HCT116 (cell line): Measurements from ENCODE around the gene FBXO8. TPM values are rescaled to one million over a fixed set of nuclear protein-coding genes. Genes with fewer than 3 reads are reported as not detected.

Experiments
- ATAC-seq: fragments of 200-7000 bp; cut with Tn5 transposase; 2 replicates; pipeline ENCODE4 v1.9.1; 2020; ENCODE audit warnings: mild to moderate bottlenecking, moderate library complexity
- BruUV-seq: library from RNA; stranded (reverse); fragments of 400-500 nt; replicated peaks from 2 replicates; lab custom pipeline; 2021; lab: Mats Ljungman, UMichigan
- CTCF ChIA-PET: fragments of 300-600 bp; sonication (Branson Sonifier 250); formaldehyde crosslinking; loops from one replicate; lab custom pipeline; 2021; ENCODE audit warnings: antibody characterized with exemption; lab: Charles Lee
- POLR2A ChIA-PET: fragments of 300-600, 350-600 bp; sonication (Branson Sonifier 250); formaldehyde crosslinking; loops from one replicate; lab custom pipeline; 2021; ENCODE audit warnings: antibody characterized with exemption; lab: Charles Lee
- RAD21 ChIA-PET, 2 experiments: fragments of 300-600 bp; sonication (Branson Sonifier 250); formaldehyde crosslinking; loops; one replicate each; lab custom pipeline; 2023; ENCODE audit warnings: low total read pairs in 2 of 2; ENCODE audit not compliant: uncharacterized antibody in 2 of 2, unreplicated experiment in 2 of 2, low non-redundant PET in 1 of 2; lab: Charles Lee
- DNase-seq: peaks from one replicate; pipeline ENCODE4 v3.0.0-alpha.2; 2010; ENCODE audit warnings: low read depth, low spot score
- H2AFZ ChIP-seq: fragments of 200-600 bp; shearing (Covaris generic), sonication (generic); 2 replicates; pipeline ENCODE4 v1.6.1; 2017; ENCODE audit warnings: low read depth, mixed run types, mixed read lengths, antibody characterized with exemption, low read length; ENCODE audit not compliant: poor library complexity, severe bottlenecking
- H3K27ac ChIP-seq: 2 replicates; pipeline ENCODE4 v1.5.1; 2012; ENCODE audit warnings: low read depth, low read length
- H3K27me3 ChIP-seq: fragments of 200-600 bp; sonication (generic); 2 replicates; pipeline ENCODE4 v1.6.1; 2016; ENCODE audit warnings: mixed run types, low read length, mixed read lengths; ENCODE audit not compliant: insufficient read depth
- H3K36me3 ChIP-seq, 2 experiments: fragments of 200-500 bp in 1 of 2; fragments of 200-600 bp in 1 of 2; sonication (Bioruptor generic) in 1 of 2; sonication (generic) in 1 of 2; 2 replicates each; pipeline versions ENCODE4 v1.5.1 to v1.6.1; 2014 to 2016; ENCODE audit warnings: low read length in 2 of 2, inconsistent platforms in 1 of 2, mixed read lengths in 1 of 2, mixed run types in 1 of 2; ENCODE audit not compliant: insufficient read depth in 2 of 2, control insufficient read depth in 1 of 2
- H3K4me1 ChIP-seq, 2 experiments: fragments of 200-600 bp in 1 of 2; sonication (generic) in 1 of 2; 2 replicates each; pipeline versions ENCODE4 v1.5.1 to v1.6.1; 2012 to 2017; ENCODE audit warnings: low read length in 2 of 2, inconsistent platforms in 1 of 2, mild to moderate bottlenecking in 1 of 2, mixed read lengths in 1 of 2, mixed run types in 1 of 2, moderate library complexity in 1 of 2; ENCODE audit not compliant: insufficient read depth in 2 of 2, control insufficient read depth in 1 of 2
- H3K4me2 ChIP-seq: fragments of 200-600 bp; sonication (generic); 2 replicates; pipeline ENCODE4 v1.6.1; 2017; ENCODE audit warnings: mixed run types, low read length, mixed read lengths
- H3K4me3 ChIP-seq, 2 experiments: fragments of 200-600 bp in 1 of 2; sonication (generic) in 1 of 2; replicated peaks in 1 of 2; 2 replicates each; pipeline ENCODE4 v1.5.1; 2011 to 2016; ENCODE audit warnings: low read length in 2 of 2, control low read depth in 1 of 2, low read depth in 1 of 2, mild to moderate bottlenecking in 1 of 2, mixed read lengths in 1 of 2, mixed run types in 1 of 2
- H3K79me2 ChIP-seq: fragments of 200-600 bp; sonication (generic); 2 replicates; pipeline ENCODE4 v1.6.1; 2017; ENCODE audit warnings: mild to moderate bottlenecking, mixed run types, low read length, moderate library complexity, mixed read lengths; ENCODE audit not compliant: insufficient read depth
- H3K9ac ChIP-seq: fragments of 200-600 bp; sonication (generic); 2 replicates; pipeline ENCODE4 v1.6.1; 2016; ENCODE audit warnings: low read length, mixed read lengths
- H3K9me2 ChIP-seq: fragments of 200-600 bp; sonication (generic), shearing (Covaris generic); 2 replicates; pipeline ENCODE4 v1.6.1; 2017; ENCODE audit warnings: mixed run types, mild to moderate bottlenecking, moderate library complexity; ENCODE audit not compliant: insufficient read depth
- H3K9me3 ChIP-seq, 2 experiments: fragments of 200-500 bp in 1 of 2; fragments of 200-600 bp in 1 of 2; sonication (Bioruptor generic) in 1 of 2; sonication (generic) in 1 of 2; 2 replicates each; pipeline ENCODE4 v1.6.1; 2014 to 2017; ENCODE audit warnings: low read length in 2 of 2, mixed read lengths in 2 of 2, inconsistent platforms in 1 of 2, low read depth in 1 of 2, mild to moderate bottlenecking in 1 of 2, mixed run types in 1 of 2, moderate library complexity in 1 of 2; ENCODE audit not compliant: control insufficient read depth in 1 of 2, insufficient read depth in 1 of 2
- H4K20me1 ChIP-seq: fragments of 200-600 bp; sonication (generic), shearing (Covaris generic); 2 replicates; pipeline ENCODE4 v1.6.1; 2017; ENCODE audit warnings: mixed run types, mild to moderate bottlenecking, moderate library complexity; ENCODE audit not compliant: insufficient read depth
- ATF3 ChIP-seq: IDR thresholded peaks from 2 replicates; pipeline ENCODE4 v1.6.1; 2012
- CBX3 ChIP-seq: IDR thresholded peaks from 2 replicates; pipeline ENCODE4 v1.6.1; 2012; ENCODE audit warnings: low read depth
- CEBPB ChIP-seq: IDR thresholded peaks from 2 replicates; pipeline ENCODE4 v1.6.1; 2012; ENCODE audit warnings: low read depth
- CTCF ChIP-seq, 3 experiments: fragments of 200-600 bp in 1 of 3; sonication (generic) in 1 of 3; IDR thresholded peaks in 2 of 3; conservative IDR thresholded peaks in 1 of 3; 2 replicates each; pipeline ENCODE4 v1.5.1; 2012 to 2017; ENCODE audit warnings: low read depth in 2 of 3, low read length in 2 of 3, antibody characterized with exemption in 1 of 3, borderline replicate concordance in 1 of 3, control low read depth in 1 of 3, mild to moderate bottlenecking in 1 of 3, mixed read lengths in 1 of 3, mixed run types in 1 of 3, moderate library complexity in 1 of 3; ENCODE audit not compliant: insufficient read depth in 1 of 3
- ELF1 ChIP-seq: IDR thresholded peaks from 2 replicates; pipeline ENCODE4 v1.6.1; 2012; ENCODE audit warnings: low read depth, borderline replicate concordance
- EZH2 ChIP-seq: fragments of 200-600 bp; sonication (generic); IDR thresholded peaks from 2 replicates; pipeline ENCODE4 v1.6.1; 2017; ENCODE audit warnings: antibody characterized with exemption, mixed run types
- EZH2phosphoT487 ChIP-seq: fragments of 200-600 bp; IDR thresholded peaks from 2 replicates; pipeline ENCODE4 v1.6.1; 2018; ENCODE audit warnings: antibody characterized with exemption, borderline replicate concordance
- FOSL1 ChIP-seq: IDR thresholded peaks from 2 replicates; pipeline ENCODE4 v1.6.1; 2012; ENCODE audit warnings: low read depth
- JUND ChIP-seq: IDR thresholded peaks from 2 replicates; pipeline ENCODE4 v1.6.1; 2012
- MAX ChIP-seq: IDR thresholded peaks from 2 replicates; pipeline ENCODE4 v1.6.1; 2012
- POLR2A ChIP-seq: IDR thresholded peaks from 2 replicates; pipeline ENCODE4 v1.7.0; 2011; ENCODE audit warnings: borderline replicate concordance; ENCODE audit not compliant: insufficient read depth, insufficient read length; ENCODE audit errors: extremely low read depth
- POLR2AphosphoS5 ChIP-seq: IDR thresholded peaks from 2 replicates; pipeline ENCODE4 v1.6.1; 2011; ENCODE audit warnings: mild to moderate bottlenecking, low read depth, low read length, moderate library complexity
- RAD21 ChIP-seq: IDR thresholded peaks from 2 replicates; pipeline ENCODE4 v1.6.1; 2012; ENCODE audit warnings: low read depth, mild to moderate bottlenecking
- SIN3A ChIP-seq: IDR thresholded peaks from 2 replicates; pipeline ENCODE4 v1.6.1; 2012; ENCODE audit warnings: low read depth
- SP1 ChIP-seq: IDR thresholded peaks from 2 replicates; pipeline ENCODE4 v1.6.1; 2012; ENCODE audit warnings: low read depth
- SRF ChIP-seq: IDR thresholded peaks from 2 replicates; pipeline ENCODE4 v1.6.1; 2012; ENCODE audit warnings: low read depth
- YY1 ChIP-seq: IDR thresholded peaks from 2 replicates; pipeline ENCODE4 v1.6.1; 2011; ENCODE audit warnings: low read length, low read depth, moderate library complexity, mild to moderate bottlenecking; ENCODE audit not compliant: insufficient replicate concordance; ENCODE audit errors: extremely low read depth
- ZBTB33 ChIP-seq: IDR thresholded peaks from 2 replicates; pipeline ENCODE4 v1.6.1; 2011; ENCODE audit warnings: mild to moderate bottlenecking, low read length, moderate library complexity; ENCODE audit not compliant: insufficient replicate concordance; ENCODE audit errors: extremely low read depth
- ZNF274 ChIP-seq: fragments of 200-500 bp; sonication (Bioruptor generic); IDR thresholded peaks from 2 replicates; pipeline ENCODE4 v1.6.1; 2014; ENCODE audit warnings: mild to moderate bottlenecking, low read depth, low read length, inconsistent platforms
- intact Hi-C: fragments of 100-400 bp; cut with micrococcal nuclease; formaldehyde crosslinking; loops from 2 replicates; pipeline ENCODE4 v1.10.0; 2022
- total RNA-seq: library from RNA; stranded (reverse); gene quantifications from one replicate; pipeline ENCODE4 v1.2.1, GENCODE V29; 2021; ENCODE audit not compliant: unreplicated experiment

Gene FBXO8
- total RNA-seq, 1 experiment from 2014 or later = 13.0 TPM

- no peak overlapping the region for H3K27ac ChIP-seq
- no peak for ATAC-seq
- intact Hi-C loops = no loop called here
Observed at GRCh38 chr4:174254613-174255012, 28.9 kb downstream of the FBXO8 start.

More at GRCh38 chr4:174254613-174255012, 28.9 kb downstream of the FBXO8 start:
- no peaks in the 10 kb centered on the region for H4K20me1 ChIP-seq
- H3K4me1 ChIP-seq = no peaks in the 10 kb centered on the region
- H3K4me2 ChIP-seq = no peak overlapping the region
- no peak overlapping the region for H2AFZ ChIP-seq
- DNase-seq = no peak
- no peaks in the 10 kb centered on the region for H3K9me2 ChIP-seq
- H3K9me3 ChIP-seq = no peaks in the 10 kb centered on the region
- POLR2A ChIA-PET = no interaction called here
- TF ChIP-seq POLR2A (no peak), MAX (no peak), CTCF (IDR thresholded peaks at IDR 0.05 in 2 of 3, conservative IDR thresholded peaks at IDR 0.05 in 1 of 3; ENCODE audit: borderline replicate concordance in 1 of 3, insufficient read depth in 1 of 3, low read depth in 2 of 3, low read length in 2 of 3) (no peak), SIN3A (no peak), FOSL1 (no peak), CEBPB (no peak), POLR2AphosphoS5 (no peak), ELF1 (no peak), CBX3 (no peak), SP1 (no peak), RAD21 (no peak), ZNF274 (no peak), YY1 (no peak), ATF3 (no peak), EZH2 (no peak), JUND (no peak), SRF (no peak), ZBTB33 (no peak), EZH2phosphoT487 (no peak)
- no peak overlapping the region for H3K9ac ChIP-seq
- H3K27me3 ChIP-seq = no peaks in the 10 kb centered on the region
- no peak overlapping the region for H3K4me3 ChIP-seq
- H3K79me2 ChIP-seq = no peaks in the 10 kb centered on the region
- RAD21 ChIA-PET = no interaction called here
- H3K36me3 ChIP-seq = no peaks in the 10 kb centered on the region
- BruUV-seq = no TSS peak
- CTCF ChIA-PET = no interaction called here
